ENCODE measurements around the gene PDLIM3. TPM values are rescaled to one million over a fixed set of nuclear protein-coding genes. Genes with fewer than 3 reads are reported as not detected.

Gene PDLIM3
- total and polyA plus RNA-seq, 2 experiments from 2014 or later = 8.5 to 18.0 TPM

DNA sequence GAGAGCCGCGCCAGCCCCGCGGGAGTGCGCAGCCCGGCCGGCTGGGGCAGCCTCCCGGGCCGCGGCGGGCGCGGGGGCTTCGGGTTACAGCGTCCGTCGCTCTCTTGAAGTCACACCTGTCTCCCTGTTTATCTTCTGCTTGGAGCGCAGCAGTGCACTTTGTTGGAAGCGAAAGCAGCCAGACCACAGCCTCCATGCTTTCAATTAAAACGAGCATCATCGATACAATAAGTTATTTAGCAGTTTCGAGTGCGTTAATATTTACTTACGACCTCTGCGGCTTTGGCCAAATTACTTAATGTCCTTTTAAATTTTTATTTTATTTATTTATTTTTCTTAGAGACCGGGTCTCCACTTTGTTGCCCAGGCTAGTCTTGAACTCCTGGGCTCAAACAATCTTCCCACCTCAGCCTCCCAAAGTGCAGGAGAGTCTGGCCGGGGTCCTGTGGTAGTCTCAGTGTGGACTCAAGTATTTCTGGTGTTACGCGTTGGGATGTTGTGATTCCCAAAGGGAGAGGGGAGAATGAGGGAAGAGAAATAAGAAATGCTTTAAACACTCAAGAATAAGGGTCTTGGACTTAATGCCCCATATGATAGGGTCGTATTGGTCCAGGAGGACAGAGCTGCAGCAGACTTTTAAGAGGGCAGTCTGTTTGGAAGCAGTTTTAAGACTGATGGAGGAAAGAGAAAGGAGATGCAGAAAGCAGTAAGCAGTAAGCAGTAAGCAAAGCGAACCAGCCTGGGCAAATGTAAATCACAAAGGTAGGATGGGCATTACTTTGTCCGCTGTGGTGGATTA is 504 bp upstream of the PDLIM3 start:
- H3K9me3 Mint-ChIP-seq = no peaks in the 10 kb centered on the region
- peak; percentile 87 for DNase-seq (ENCODE audit: low spot score)
- Histone ChIP-seq H3K27ac (ENCODE audit: low read depth) (no peak overlapping the region), H3K4me2 (peak overlapping the region; percentile 98), H3F3A (replicated peaks; ENCODE audit: low read depth) (no peaks in the 10 kb centered on the region; the same call in 1 of the 2 replicates), H3K27me3 (ENCODE audit: insufficient read depth) (peaks cover 37% of the 10 kb centered on the region), H3K9me2 (ENCODE audit: insufficient read depth) (no peaks in the 10 kb centered on the region), H2AFZ (peak overlapping the region; percentile 56; the same call in 1 of the 2 replicates), H4K20me1 (replicated peaks; ENCODE audit: insufficient read depth) (no peaks in the 10 kb centered on the region), H3K4me1 (ENCODE audit: insufficient read depth) (peaks cover 21% of the 10 kb centered on the region), H3K36me3 (ENCODE audit: insufficient read depth) (no peaks in the 10 kb centered on the region), H3K79me2 (replicated peaks; ENCODE audit: insufficient read depth) (no peaks in the 10 kb centered on the region), H3K4me3 (peak overlapping the region; percentile 91)
- no peaks in the 10 kb centered on the region for H3K36me3 Mint-ChIP-seq (ENCODE audit: low read depth)
- no peak overlapping the region for H3K27ac Mint-ChIP-seq
- H3K4me3 Mint-ChIP-seq = peak overlapping the region; percentile 71
- TF ChIP-seq POLR2AphosphoS5 (IDR thresholded peaks at IDR 0.05; ENCODE audit: low read depth) (0 out of 2 replicates have a peak, but pooled peaks have one; percentile 4), ZNF331 (CRISPR knock-in tag; IDR thresholded peaks at IDR 0.05; ENCODE audit: low read depth) (no peak)
- peaks cover 4% of the 10 kb centered on the region; the same call in 2 of the 3 replicates for H3K4me1 Mint-ChIP-seq
- H3K27me3 Mint-ChIP-seq (ENCODE audit: insufficient read depth, low read depth, poor library complexity) = peaks cover 7% of the 10 kb centered on the region
- ATAC-seq = peak; percentile 83

GRCh38 chr4:185534511-185534865 is 819 bp downstream of the PDLIM3 start:
- Mint-ChIP-seq H3K4me1 (peaks cover 4% of the 10 kb centered on the region; the same call in 2 of the 3 replicates), H3K27me3 (ENCODE audit: insufficient read depth, low read depth, poor library complexity) (peaks cover 7% of the 10 kb centered on the region), H3K27ac (no peak overlapping the region), H3K36me3 (ENCODE audit: low read depth) (no peaks in the 10 kb centered on the region), H3K9me3 (no peaks in the 10 kb centered on the region), H3K4me3 (peak overlapping the region; percentile 82)
- peak; percentile 70 for DNase-seq (ENCODE audit: low spot score)
- ATAC-seq = peak; percentile 64
- no peak overlapping the region for H3K27ac ChIP-seq (ENCODE audit: low read depth)
- H3K36me3 ChIP-seq (ENCODE audit: insufficient read depth) = no peaks in the 10 kb centered on the region
- no peaks in the 10 kb centered on the region for H3K79me2 ChIP-seq (replicated peaks; ENCODE audit: insufficient read depth)
- H4K20me1 ChIP-seq (replicated peaks; ENCODE audit: insufficient read depth) = no peaks in the 10 kb centered on the region
- peak overlapping the region; percentile 98 for H3K4me2 ChIP-seq
- H3K4me3 ChIP-seq = peak overlapping the region; percentile 91
- H3K9me2 ChIP-seq (ENCODE audit: insufficient read depth) = no peaks in the 10 kb centered on the region
- H3K27me3 ChIP-seq (ENCODE audit: insufficient read depth) = peaks cover 37% of the 10 kb centered on the region
- H3F3A ChIP-seq (replicated peaks; ENCODE audit: low read depth) = no peaks in the 10 kb centered on the region; the same call in 1 of the 2 replicates
- H3K4me1 ChIP-seq (ENCODE audit: insufficient read depth) = peaks cover 9% of the 10 kb centered on the region
- H2AFZ ChIP-seq = peak overlapping the region; percentile 97
- TF ChIP-seq, protein P1, sequence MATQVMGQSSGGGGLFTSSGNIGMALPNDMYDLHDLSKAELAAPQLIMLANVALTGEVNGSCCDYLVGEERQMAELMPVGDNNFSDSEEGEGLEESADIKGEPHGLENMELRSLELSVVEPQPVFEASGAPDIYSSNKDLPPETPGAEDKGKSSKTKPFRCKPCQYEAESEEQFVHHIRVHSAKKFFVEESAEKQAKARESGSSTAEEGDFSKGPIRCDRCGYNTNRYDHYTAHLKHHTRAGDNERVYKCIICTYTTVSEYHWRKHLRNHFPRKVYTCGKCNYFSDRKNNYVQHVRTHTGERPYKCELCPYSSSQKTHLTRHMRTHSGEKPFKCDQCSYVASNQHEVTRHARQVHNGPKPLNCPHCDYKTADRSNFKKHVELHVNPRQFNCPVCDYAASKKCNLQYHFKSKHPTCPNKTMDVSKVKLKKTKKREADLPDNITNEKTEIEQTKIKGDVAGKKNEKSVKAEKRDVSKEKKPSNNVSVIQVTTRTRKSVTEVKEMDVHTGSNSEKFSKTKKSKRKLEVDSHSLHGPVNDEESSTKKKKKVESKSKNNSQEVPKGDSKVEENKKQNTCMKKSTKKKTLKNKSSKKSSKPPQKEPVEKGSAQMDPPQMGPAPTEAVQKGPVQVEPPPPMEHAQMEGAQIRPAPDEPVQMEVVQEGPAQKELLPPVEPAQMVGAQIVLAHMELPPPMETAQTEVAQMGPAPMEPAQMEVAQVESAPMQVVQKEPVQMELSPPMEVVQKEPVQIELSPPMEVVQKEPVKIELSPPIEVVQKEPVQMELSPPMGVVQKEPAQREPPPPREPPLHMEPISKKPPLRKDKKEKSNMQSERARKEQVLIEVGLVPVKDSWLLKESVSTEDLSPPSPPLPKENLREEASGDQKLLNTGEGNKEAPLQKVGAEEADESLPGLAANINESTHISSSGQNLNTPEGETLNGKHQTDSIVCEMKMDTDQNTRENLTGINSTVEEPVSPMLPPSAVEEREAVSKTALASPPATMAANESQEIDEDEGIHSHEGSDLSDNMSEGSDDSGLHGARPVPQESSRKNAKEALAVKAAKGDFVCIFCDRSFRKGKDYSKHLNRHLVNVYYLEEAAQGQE (IDR thresholded peaks at IDR 0.05; ENCODE audit: unreplicated experiment) = no peak
- no peak for TF ChIP-seq CTCF (conservative IDR thresholded peaks at IDR 0.05; ENCODE audit: low read depth in 2 of 2)
- no peak for TF ChIP-seq ZNF462 (CRISPR knock-in tag; IDR thresholded peaks at IDR 0.05)
- no peak for TF ChIP-seq POLR2AphosphoS5 (IDR thresholded peaks at IDR 0.05; ENCODE audit: low read depth)
- TF ChIP-seq EZH2phosphoT487 (IDR thresholded peaks at IDR 0.05; ENCODE audit: unreplicated experiment) = no peak
- TF ChIP-seq ZNF114 (CRISPR knock-in tag; IDR thresholded peaks at IDR 0.05) = no peak

All from GM23338 (cell line).